HL-60 (cell line): ENCODE data around the gene TUBB2B.
"Not testable (repeated sequence)": the region's sequence is repeated elsewhere in the genome, so short reads cannot be mapped to it uniquely, and the experiment has no call there.

Source experiments
- DNase-seq, 2 experiments: peaks; one replicate each; pipeline ENCODE4 v3.0.0-alpha.2; 2010 to 2020; ENCODE audit warnings: low read depth in 1 of 2, low spot score in 1 of 2
- H3K27ac ChIP-seq: fragments of 250-450 bp; sonication (Bioruptor Pico); replicated peaks from 2 replicates; pipeline ENCODE4 v1.5.1; 2020; ENCODE audit warnings: mild to moderate bottlenecking, moderate library complexity
- H3K27me3 ChIP-seq: fragments of 250-450 bp; sonication (Bioruptor Pico); 2 replicates; pipeline ENCODE4 v1.5.1; 2021; ENCODE audit warnings: mild to moderate bottlenecking, moderate library complexity; ENCODE audit not compliant: insufficient read depth, poor library complexity, severe bottlenecking
- H3K4me3 ChIP-seq: replicated peaks from 2 replicates; pipeline ENCODE4 v1.5.1; 2011; ENCODE audit warnings: mild to moderate bottlenecking, control low read depth, low read length; ENCODE audit not compliant: insufficient read depth
- GABPA ChIP-seq: IDR thresholded peaks from 2 replicates; pipeline ENCODE4 v1.6.1; 2012; ENCODE audit warnings: low read depth
- POLR2AphosphoS5 ChIP-seq: IDR thresholded peaks from 2 replicates; pipeline ENCODE4 v1.6.1; 2012; ENCODE audit warnings: low read depth
- SPI1 ChIP-seq: IDR thresholded peaks from 2 replicates; pipeline ENCODE4 v1.6.1; 2012; ENCODE audit warnings: low read depth, mild to moderate bottlenecking, borderline replicate concordance
- TF ChIP-seq, protein P1 (sequence below): IDR thresholded peaks from 2 replicates; pipeline ENCODE4 v1.6.1; 2012; ENCODE audit warnings: low read depth; ENCODE audit not compliant: insufficient replicate concordance
- TF ChIP-seq, protein P2 (sequence below): IDR thresholded peaks from one replicate; pipeline ENCODE4 v1.5.1; 2011; ENCODE audit warnings: low read length, control low read depth, inconsistent platforms; ENCODE audit not compliant: insufficient read depth

TUBB2B gene

DNA sequence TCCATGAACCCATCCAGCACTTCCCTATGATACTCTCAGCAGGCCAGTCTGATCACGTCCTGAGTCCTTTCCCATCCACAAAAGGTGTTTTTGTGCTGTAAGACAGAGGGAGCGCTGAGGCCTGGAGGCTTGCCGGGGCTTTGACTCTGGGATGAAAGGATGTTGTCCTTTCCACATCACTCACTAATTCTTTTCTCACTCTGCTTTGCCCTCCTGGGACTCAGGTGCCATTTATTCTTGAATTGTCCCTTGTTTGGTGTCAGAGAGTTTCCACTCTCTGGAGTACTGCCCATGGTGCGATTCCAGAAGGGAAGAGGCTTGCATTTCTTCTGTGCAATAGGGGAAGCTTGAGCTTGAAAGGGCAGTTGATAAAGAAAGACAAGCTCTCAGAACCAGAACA, 15.3 kb upstream of the TUBB2B start:
- Histone ChIP-seq H3K4me3 (no peak overlapping the region), H3K27ac (no peak overlapping the region), H3K27me3 (peaks cover 25% of the 10 kb centered on the region)
- no peak for DNase-seq
- TF ChIP-seq SPI1 (no peak), GABPA (no peak), POLR2AphosphoS5 (no peak)
- TF ChIP-seq, protein P1, sequence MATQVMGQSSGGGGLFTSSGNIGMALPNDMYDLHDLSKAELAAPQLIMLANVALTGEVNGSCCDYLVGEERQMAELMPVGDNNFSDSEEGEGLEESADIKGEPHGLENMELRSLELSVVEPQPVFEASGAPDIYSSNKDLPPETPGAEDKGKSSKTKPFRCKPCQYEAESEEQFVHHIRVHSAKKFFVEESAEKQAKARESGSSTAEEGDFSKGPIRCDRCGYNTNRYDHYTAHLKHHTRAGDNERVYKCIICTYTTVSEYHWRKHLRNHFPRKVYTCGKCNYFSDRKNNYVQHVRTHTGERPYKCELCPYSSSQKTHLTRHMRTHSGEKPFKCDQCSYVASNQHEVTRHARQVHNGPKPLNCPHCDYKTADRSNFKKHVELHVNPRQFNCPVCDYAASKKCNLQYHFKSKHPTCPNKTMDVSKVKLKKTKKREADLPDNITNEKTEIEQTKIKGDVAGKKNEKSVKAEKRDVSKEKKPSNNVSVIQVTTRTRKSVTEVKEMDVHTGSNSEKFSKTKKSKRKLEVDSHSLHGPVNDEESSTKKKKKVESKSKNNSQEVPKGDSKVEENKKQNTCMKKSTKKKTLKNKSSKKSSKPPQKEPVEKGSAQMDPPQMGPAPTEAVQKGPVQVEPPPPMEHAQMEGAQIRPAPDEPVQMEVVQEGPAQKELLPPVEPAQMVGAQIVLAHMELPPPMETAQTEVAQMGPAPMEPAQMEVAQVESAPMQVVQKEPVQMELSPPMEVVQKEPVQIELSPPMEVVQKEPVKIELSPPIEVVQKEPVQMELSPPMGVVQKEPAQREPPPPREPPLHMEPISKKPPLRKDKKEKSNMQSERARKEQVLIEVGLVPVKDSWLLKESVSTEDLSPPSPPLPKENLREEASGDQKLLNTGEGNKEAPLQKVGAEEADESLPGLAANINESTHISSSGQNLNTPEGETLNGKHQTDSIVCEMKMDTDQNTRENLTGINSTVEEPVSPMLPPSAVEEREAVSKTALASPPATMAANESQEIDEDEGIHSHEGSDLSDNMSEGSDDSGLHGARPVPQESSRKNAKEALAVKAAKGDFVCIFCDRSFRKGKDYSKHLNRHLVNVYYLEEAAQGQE, result no peak
- TF ChIP-seq, protein P2, sequence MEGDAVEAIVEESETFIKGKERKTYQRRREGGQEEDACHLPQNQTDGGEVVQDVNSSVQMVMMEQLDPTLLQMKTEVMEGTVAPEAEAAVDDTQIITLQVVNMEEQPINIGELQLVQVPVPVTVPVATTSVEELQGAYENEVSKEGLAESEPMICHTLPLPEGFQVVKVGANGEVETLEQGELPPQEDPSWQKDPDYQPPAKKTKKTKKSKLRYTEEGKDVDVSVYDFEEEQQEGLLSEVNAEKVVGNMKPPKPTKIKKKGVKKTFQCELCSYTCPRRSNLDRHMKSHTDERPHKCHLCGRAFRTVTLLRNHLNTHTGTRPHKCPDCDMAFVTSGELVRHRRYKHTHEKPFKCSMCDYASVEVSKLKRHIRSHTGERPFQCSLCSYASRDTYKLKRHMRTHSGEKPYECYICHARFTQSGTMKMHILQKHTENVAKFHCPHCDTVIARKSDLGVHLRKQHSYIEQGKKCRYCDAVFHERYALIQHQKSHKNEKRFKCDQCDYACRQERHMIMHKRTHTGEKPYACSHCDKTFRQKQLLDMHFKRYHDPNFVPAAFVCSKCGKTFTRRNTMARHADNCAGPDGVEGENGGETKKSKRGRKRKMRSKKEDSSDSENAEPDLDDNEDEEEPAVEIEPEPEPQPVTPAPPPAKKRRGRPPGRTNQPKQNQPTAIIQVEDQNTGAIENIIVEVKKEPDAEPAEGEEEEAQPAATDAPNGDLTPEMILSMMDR, result no peak

DNA sequence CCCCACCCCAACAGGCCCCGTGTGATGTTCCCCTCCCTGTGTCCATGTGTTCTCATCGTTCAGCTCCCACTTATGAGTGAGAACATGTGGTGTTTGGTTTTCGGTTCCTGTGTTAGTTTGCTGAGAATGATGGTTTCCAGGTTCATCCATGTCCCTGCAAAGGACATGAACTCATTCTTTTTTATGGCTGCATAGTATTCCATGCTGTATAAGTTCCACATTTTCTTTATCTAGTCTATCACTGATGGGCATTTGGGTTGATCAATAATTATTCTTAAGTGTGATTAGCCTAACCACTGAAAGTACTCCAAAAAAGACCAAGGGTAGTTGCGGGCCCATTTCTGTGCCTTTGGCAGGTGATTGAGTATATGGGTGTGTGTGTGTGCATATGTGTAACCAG, 14.3 kb upstream of the TUBB2B start:
- H3K27ac ChIP-seq, DNase-seq, H3K4me3 ChIP-seq: not testable (repeated sequence)
- H3K27me3 ChIP-seq, result peaks cover 21% of the 10 kb centered on the region

DNA sequence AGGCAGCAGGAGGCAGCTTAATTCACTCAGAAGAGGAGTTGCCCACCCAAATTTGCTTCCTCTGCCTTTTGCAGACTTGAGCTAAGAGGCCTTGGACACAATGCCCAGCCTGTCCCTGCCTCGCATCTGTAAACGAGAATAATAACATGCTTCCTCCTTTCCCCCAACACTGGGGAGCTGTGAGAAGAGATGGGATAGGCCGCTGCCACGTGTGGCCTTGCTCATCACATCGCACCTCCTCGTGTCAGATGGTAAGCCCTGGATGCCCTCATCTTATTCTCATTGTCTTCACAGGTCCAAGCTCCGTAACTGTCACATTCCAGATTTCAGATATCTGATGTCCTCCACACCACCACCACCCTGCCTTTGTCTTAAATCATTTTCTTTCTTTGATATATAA, 13.1 kb upstream of the TUBB2B start:
- Histone ChIP-seq H3K27ac (no peak overlapping the region), H3K4me3 (no peak overlapping the region), H3K27me3 (peaks cover 31% of the 10 kb centered on the region)
- TF ChIP-seq, protein P2, result no peak
- TF ChIP-seq POLR2AphosphoS5 (no peak), SPI1 (no peak), GABPA (no peak)
- TF ChIP-seq, protein P1, result no peak
- DNase-seq, result no peak

DNA sequence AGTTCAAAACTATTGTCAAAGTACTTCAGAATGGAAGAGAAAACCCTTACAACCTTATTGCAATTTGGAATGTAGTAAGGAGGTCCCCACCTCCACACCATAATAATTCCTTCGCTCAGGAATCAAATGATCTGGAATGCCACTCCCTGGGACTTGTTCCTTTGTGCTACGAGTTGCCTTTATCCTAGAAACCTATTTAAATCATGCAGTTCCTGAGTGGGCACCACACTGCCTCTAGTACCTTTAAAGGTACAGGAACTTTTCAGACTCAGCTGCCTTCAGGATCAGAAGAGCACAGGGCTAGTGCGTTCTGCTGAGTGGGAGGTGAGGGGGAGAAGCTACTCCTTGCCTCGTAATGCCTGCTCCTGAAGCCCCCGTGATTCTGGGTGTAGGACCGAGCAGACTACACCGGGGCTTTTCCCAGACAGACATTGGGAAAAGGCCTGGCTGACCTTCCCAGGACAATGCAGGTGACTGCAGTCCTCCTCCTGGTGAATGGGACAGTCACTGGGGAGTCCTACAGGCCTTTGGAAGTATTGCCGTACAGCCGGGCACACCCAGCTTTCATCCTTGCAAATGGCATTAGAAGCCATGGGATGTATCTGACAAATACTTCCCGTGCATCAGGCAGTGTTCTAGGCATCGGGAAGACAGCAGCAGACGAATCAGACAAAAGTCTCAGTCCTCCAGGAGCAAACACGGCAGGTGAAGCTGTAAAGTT, 11.8 kb upstream of the TUBB2B start:
- Histone ChIP-seq H3K4me3 (no peak overlapping the region), H3K27ac (no peak overlapping the region), H3K27me3 (peaks cover 34% of the 10 kb centered on the region)
- TF ChIP-seq GABPA (no peak), POLR2AphosphoS5 (no peak), SPI1 (no peak)
- TF ChIP-seq, protein P1, result no peak
- TF ChIP-seq, protein P2, result no peak
- no peak for DNase-seq
